Colonic mucosa (tissue), 4 donors: ENCODE measurements around the gene ORM1. TPM values are rescaled to one million over a fixed set of nuclear protein-coding genes. Genes with fewer than 3 reads are reported as not detected.

ENCODE experiments used
- DNase-seq: peaks from one replicate; pipeline ENCODE4 v3.0.0-alpha.2; 2020
- H3K27ac ChIP-seq: fragments of 200-600 bp; one replicate; pipeline ENCODE4 v1.8.0; 2021
- H3K27me3 ChIP-seq: fragments of 200-600 bp; one replicate; pipeline ENCODE4 v1.8.0; 2021
- H3K36me3 ChIP-seq: fragments of 200-600 bp; one replicate; pipeline ENCODE4 v1.8.0; 2021
- H3K4me1 ChIP-seq: fragments of 200-600 bp; one replicate; pipeline ENCODE4 v1.8.0; 2021; ENCODE audit warnings: mild to moderate bottlenecking
- H3K4me3 ChIP-seq: fragments of 200-600 bp; one replicate; pipeline ENCODE4 v1.8.0; 2021
- H3K9ac ChIP-seq, 2 donors: one replicate each; pipeline ENCODE4 v1.7.0; 2013; ENCODE audit warnings: control low read depth in 2 of 2, low read depth in 2 of 2, low read length in 2 of 2
- H3K9me3 ChIP-seq: fragments of 200-600 bp; one replicate; pipeline ENCODE4 v1.8.0; 2021
- intact Hi-C: fragments of 100-400 bp; cut with DNase I; formaldehyde crosslinking; loops from one replicate; pipeline ENCODE4 v1.14.1; 2022
- total RNA-seq, 2 donors: library from RNA; stranded (reverse); fragmentation: NEBNext Ultra II Directional in 1 of 2; extraction: Animal tissue kit (Norgen Biotek cat#: 25700) in 1 of 2; gene quantifications; one replicate each; pipeline ENCODE4 v1.2.1, GENCODE V29; 2021
- TF ChIP-seq, protein P1 (sequence below): fragments of 200-600 bp; IDR thresholded peaks from one replicate; pipeline ENCODE4 v1.8.0; 2022; ENCODE audit warnings: antibody characterized with exemption, mild to moderate bottlenecking
- donor health status: healthy.
- donor health status: DM: no; HTN: no; CAD: no.
- donor health status: DM: no; HTN: no; CAD: no.

The ORM1 gene
- total RNA-seq, 2 donors from 2014 or later, result 10.3 TPM; not detected in 1

DNA sequence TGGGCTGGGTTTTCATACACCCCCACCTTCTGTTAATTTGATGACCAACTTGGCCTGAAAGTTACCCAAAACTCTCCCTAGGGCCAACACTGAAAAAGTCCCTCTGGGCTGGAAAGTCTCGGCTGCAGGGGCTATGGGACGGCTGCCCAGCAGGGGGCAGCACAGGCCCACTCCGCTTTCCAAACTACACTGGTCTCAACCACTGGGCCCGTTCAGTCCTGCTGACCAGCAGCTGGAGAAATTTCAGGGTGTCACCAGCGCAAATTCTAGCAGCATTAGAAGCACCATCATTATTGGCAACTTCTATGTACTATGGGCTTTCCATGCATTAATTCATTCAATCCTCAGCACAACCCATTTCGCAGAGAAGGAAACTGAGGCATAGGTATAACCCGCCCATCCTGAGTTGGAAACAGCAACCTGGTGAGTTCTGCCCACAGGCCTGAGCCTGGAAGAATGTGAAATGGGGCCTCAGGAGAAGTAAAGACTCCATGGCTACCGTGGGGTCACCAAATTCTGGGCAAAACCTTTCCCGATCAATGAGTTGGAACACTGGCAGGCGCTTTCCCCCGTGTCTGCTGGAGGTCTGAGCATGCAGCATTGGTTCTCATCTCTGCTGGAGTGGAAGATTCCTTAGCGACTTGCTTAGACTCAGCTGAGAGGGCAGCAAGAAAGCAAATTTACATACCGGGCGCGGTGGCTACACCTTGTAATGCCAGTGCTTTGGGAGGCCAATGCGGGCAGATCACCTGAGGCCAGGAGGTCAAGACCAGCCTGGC, 16.4 kb downstream of the ORM1 start:
- no peaks in the 10 kb centered on the region for H3K27me3 ChIP-seq
- no peaks in the 10 kb centered on the region for H3K9me3 ChIP-seq
- H3K4me1 ChIP-seq, result no peaks in the 10 kb centered on the region
- peaks cover 21% of the 10 kb centered on the region for H3K36me3 ChIP-seq
- no peak overlapping the region for H3K9ac ChIP-seq
- TF ChIP-seq, protein P1, sequence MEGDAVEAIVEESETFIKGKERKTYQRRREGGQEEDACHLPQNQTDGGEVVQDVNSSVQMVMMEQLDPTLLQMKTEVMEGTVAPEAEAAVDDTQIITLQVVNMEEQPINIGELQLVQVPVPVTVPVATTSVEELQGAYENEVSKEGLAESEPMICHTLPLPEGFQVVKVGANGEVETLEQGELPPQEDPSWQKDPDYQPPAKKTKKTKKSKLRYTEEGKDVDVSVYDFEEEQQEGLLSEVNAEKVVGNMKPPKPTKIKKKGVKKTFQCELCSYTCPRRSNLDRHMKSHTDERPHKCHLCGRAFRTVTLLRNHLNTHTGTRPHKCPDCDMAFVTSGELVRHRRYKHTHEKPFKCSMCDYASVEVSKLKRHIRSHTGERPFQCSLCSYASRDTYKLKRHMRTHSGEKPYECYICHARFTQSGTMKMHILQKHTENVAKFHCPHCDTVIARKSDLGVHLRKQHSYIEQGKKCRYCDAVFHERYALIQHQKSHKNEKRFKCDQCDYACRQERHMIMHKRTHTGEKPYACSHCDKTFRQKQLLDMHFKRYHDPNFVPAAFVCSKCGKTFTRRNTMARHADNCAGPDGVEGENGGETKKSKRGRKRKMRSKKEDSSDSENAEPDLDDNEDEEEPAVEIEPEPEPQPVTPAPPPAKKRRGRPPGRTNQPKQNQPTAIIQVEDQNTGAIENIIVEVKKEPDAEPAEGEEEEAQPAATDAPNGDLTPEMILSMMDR, result peak; percentile 77
- intact Hi-C loops, result no loop called here
- H3K4me3 ChIP-seq, result no peak overlapping the region
- DNase-seq, result peak; percentile 44
- H3K27ac ChIP-seq, result no peak overlapping the region

DNA sequence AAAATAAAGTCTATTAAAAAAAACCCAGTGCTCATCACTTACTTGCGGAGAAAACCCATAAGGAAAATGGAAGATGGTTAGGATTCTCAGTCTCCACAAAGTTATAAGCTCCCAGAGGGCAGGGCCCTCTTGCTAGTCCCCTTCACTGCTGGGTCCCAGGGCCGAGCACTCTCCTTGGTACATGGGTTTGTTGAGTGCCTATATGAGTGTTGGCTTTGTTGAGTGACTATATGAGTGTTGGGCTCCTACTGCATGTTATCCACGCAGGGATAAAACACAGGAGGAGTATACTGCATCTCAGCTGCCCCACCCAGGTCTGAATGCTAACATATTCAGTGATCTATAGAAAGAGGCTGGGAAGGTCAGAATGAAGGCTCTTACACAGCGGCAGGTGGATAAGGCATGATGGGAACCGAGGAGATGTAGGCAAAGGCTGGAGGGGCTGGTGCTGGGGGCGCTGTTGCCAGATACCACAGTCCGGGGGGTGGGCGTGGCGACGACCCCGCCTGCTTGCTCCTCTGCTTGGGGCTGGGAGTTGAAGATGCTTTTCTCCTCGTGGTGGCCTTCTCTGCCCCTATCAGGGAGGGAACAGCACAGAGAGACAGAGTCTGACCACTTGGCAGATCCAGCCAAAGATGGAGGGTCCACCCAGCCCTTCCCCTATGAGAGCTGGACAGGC, 18.4 kb downstream of the ORM1 start:
- H3K36me3 ChIP-seq, result peaks cover 24% of the 10 kb centered on the region

DNA sequence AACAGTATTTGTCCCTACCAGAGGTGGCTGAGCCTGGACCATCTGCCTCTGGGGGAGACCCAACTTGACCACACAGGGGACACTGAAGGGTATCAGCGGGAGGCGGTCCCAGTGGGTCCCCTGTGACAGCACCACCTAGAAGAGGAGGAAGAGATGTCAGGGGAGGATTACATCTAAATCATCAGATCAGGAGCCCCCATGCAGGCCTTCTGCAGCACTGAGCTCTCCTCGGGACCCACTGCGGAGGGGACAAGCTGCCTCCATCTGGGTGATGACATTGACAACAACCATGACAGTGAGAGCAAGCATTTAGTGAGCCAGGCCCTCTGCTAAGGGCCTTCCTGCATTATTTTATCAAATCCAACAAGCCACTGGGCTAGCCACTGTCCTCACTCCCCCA, 19.1 kb downstream of the ORM1 start:
- DNase-seq, result no peak
- H3K9me3 ChIP-seq, result no peaks in the 10 kb centered on the region
- TF ChIP-seq, protein P1, result no peak
- H3K9ac ChIP-seq, result no peak overlapping the region
- H3K36me3 ChIP-seq, result peaks cover 30% of the 10 kb centered on the region
- no peaks in the 10 kb centered on the region for H3K4me1 ChIP-seq
- H3K4me3 ChIP-seq, result no peak overlapping the region
- intact Hi-C loops, result no loop called here
- no peaks in the 10 kb centered on the region for H3K27me3 ChIP-seq
- H3K27ac ChIP-seq, result no peak overlapping the region

More for the DNA sequence above, 18.4 kb downstream of the ORM1 start:
- H3K4me1 ChIP-seq, result no peaks in the 10 kb centered on the region
- intact Hi-C loops, result no loop called here
- TF ChIP-seq, protein P1, result no peak
- no peaks in the 10 kb centered on the region for H3K27me3 ChIP-seq
- no peak overlapping the region for H3K9ac ChIP-seq
- H3K27ac ChIP-seq, result no peak overlapping the region
- no peaks in the 10 kb centered on the region for H3K9me3 ChIP-seq
- no peak for DNase-seq
- H3K4me3 ChIP-seq, result no peak overlapping the region

DNA sequence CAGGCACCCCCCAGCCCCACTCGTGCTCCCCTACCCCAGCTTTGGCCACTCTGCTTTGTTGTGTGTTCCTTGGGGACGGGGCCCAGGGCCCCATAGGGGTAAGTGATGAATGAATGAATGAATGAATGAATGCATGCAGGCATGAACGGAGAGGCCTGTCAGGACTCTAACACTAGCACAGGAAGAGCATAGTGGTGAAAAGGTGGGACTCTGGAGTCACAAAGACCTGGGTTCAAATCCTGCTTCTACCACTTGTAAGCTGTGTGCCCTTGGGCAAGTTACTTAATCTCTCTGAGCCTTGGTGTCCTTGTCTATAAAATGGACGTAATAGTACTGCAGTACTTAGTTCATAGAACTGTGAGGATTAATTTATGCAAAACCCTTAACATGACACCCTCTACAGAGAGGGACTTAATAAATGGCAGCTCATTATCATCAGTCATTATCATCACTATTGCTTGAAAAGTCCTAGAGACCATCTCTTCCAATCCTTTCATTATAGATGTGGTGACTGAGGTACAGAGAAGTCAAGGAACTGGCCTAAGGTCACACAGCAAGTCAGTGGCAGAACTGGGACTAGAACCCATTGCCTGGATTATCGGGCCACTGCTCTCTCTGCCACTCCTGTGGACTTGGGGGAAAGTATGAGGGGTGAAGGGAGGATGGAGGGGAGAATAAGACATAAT, 20.0 kb downstream of the ORM1 start:
- no peak overlapping the region for H3K27ac ChIP-seq
- no peak for DNase-seq
- no peaks in the 10 kb centered on the region for H3K4me1 ChIP-seq
- intact Hi-C loops, result no loop called here
- H3K9me3 ChIP-seq, result no peaks in the 10 kb centered on the region
- TF ChIP-seq, protein P1, result no peak
- peaks cover 31% of the 10 kb centered on the region for H3K36me3 ChIP-seq
- no peak overlapping the region for H3K4me3 ChIP-seq
- no peaks in the 10 kb centered on the region for H3K27me3 ChIP-seq
- no peak overlapping the region for H3K9ac ChIP-seq

DNA sequence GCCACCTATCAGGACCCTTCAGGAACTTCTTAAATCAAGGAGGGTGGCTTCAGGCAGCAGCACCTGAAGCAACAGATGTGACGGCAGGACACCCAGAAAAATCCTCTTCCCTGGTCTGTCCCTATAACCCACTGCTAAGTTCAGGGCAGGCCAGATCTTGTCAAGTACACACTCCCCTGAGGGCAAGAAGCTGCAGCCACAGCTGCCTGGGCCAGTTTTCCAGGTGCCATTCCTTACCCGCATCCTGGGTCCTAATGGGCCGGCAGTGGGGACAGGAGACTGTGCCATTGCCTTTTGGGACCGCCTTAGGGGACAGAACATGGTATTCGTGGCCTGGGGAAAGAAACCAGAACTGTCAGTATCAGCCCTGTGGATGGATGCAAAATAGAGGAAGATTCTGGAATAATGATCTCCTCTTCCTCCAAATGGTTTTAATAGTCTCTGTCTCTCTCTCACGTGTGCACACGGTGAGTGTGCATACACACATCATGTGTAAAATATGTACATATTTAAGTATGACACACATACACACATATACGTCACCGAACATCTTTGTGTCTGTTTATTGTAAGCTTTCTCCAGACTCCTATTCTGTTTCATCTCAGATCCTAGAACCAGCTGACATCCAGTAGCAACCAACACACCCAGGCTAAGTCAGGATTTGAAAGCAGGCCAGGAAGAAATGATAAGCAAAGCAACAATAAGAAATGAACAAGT, 20.7 kb downstream of the ORM1 start:
- H3K27ac ChIP-seq, result no peak overlapping the region
- intact Hi-C loops, result no loop called here
- no peak for DNase-seq
- H3K9me3 ChIP-seq, result no peaks in the 10 kb centered on the region
- TF ChIP-seq, protein P1, result no peak
- H3K27me3 ChIP-seq, result no peaks in the 10 kb centered on the region
- no peaks in the 10 kb centered on the region for H3K4me1 ChIP-seq
- no peak overlapping the region for H3K4me3 ChIP-seq
- H3K9ac ChIP-seq, result no peak overlapping the region
- peaks cover 28% of the 10 kb centered on the region for H3K36me3 ChIP-seq
